A549 (cell line): ENCODE measurements around the gene MYRIP.

ENCODE experiments used
- CBX2 ChIP-seq: fragments of 200-600 bp; sonication (generic); IDR thresholded peaks from 2 replicates; pipeline ENCODE4 v1.6.1; 2016; ENCODE audit warnings: low read depth, mild to moderate bottlenecking, borderline replicate concordance
- CTCF ChIP-seq: fragments of >200 bp; sonication (Bioruptor Twin); formaldehyde crosslinking; IDR thresholded peaks from 3 replicates; pipeline ENCODE4 v1.5.1; 2016
- HDAC2 ChIP-seq: fragments of 200-600 bp; sonication (generic); IDR thresholded peaks from 2 replicates; pipeline ENCODE4 v1.6.1; 2016
- MAZ ChIP-seq: fragments of 150-350 bp; IDR thresholded peaks from 2 replicates; pipeline ENCODE4 v1.6.1; 2014; ENCODE audit warnings: antibody characterized with exemption, low read depth, low read length, borderline replicate concordance
- POLR2A ChIP-seq: IDR thresholded peaks from 2 replicates; pipeline ENCODE4 v1.6.1; 2012; ENCODE audit warnings: mild to moderate bottlenecking, low read length

- TF ChIP-seq POLR2A (no peak), CBX2 (no peak), HDAC2 (no peak), MAZ (no peak), CTCF (no peak)
Measured at GRCh38 chr3:40267937-40268724, 458.7 kb downstream of the MYRIP start.
